ENCODE results near the gene RGS9.

DNA sequence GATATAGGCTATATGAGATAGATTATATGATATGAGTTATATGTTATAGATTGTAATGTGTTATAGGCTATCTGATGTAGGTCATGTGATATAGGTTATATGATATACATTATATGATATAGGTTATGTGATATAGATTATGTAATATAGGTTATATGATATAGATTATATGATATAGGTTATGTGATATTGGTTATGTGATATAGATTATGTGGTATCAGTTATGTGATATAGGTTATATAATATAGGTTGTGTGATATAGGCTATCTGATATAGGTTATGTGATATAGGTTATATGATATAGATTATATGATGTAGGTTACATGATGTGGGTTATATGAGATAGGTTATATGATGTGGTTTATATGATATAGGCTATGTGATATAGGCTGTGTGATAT is 68.5 kb downstream of the RGS9 start:
- TF ChIP-seq, protein P1, sequence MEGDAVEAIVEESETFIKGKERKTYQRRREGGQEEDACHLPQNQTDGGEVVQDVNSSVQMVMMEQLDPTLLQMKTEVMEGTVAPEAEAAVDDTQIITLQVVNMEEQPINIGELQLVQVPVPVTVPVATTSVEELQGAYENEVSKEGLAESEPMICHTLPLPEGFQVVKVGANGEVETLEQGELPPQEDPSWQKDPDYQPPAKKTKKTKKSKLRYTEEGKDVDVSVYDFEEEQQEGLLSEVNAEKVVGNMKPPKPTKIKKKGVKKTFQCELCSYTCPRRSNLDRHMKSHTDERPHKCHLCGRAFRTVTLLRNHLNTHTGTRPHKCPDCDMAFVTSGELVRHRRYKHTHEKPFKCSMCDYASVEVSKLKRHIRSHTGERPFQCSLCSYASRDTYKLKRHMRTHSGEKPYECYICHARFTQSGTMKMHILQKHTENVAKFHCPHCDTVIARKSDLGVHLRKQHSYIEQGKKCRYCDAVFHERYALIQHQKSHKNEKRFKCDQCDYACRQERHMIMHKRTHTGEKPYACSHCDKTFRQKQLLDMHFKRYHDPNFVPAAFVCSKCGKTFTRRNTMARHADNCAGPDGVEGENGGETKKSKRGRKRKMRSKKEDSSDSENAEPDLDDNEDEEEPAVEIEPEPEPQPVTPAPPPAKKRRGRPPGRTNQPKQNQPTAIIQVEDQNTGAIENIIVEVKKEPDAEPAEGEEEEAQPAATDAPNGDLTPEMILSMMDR (conservative IDR thresholded peaks at IDR 0.05; ENCODE audit: low read depth, low read length): no peak
- TF ChIP-seq EZH2 (IDR thresholded peaks at IDR 0.05; ENCODE audit: borderline replicate concordance, low read depth, low read length, poor library complexity, severe bottlenecking): no peak
